Measurements from ENCODE around the gene RPRD1A. TPM values are rescaled to one million over a fixed set of nuclear protein-coding genes. Genes with fewer than 3 reads are reported as not detected.

The RPRD1A gene
- total RNA-seq, 1 donor from 2014 or later, result 44.7 TPM

GRCh38 chr18:35942661-35943060, 124.7 kb downstream of the RPRD1A start:
- no peaks in the 10 kb centered on the region for H3K4me1 ChIP-seq
- no peaks in the 10 kb centered on the region for H3K9me3 ChIP-seq
- DNase-seq (ENCODE audit: extremely low spot score in 2 of 2), result no peak
- no peaks in the 10 kb centered on the region for H3K36me3 ChIP-seq
- no peaks in the 10 kb centered on the region for H3K27me3 ChIP-seq
- H3K4me3 ChIP-seq, result no peak overlapping the region
- no peak for TF ChIP-seq CTCF (IDR thresholded peaks at IDR 0.05)
- TF ChIP-seq POLR2AphosphoS5 (IDR thresholded peaks at IDR 0.05; ENCODE audit: insufficient read depth in 1 of 2, low read depth in 1 of 2), result no peak
- no peak for TF ChIP-seq POLR2A (IDR thresholded peaks at IDR 0.05)
- intact Hi-C loops (cut with DNase I), result no loop called here
- H3K27ac ChIP-seq, result no peak overlapping the region

- TF ChIP-seq CTCF (IDR thresholded peaks at IDR 0.05), result no peak
- TF ChIP-seq POLR2AphosphoS5 (IDR thresholded peaks at IDR 0.05; ENCODE audit: insufficient read depth in 1 of 2, low read depth in 1 of 2), result no peak
- TF ChIP-seq POLR2A (IDR thresholded peaks at IDR 0.05), result no peak
- Histone ChIP-seq H3K36me3 (no peaks in the 10 kb centered on the region), H3K4me3 (no peak overlapping the region), H3K27me3 (no peaks in the 10 kb centered on the region), H3K9me3 (no peaks in the 10 kb centered on the region), H3K27ac (no peak overlapping the region), H3K4me1 (no peaks in the 10 kb centered on the region)
- intact Hi-C loops (cut with DNase I), result no loop called here
- no peak for DNase-seq (ENCODE audit: extremely low spot score in 2 of 2)
These were observed 125.2 kb downstream of the RPRD1A start for GRCh38 chr18:35942133-35942532.

GRCh38 chr18:35941299-35941698, 126.1 kb downstream of the RPRD1A start:
- Histone ChIP-seq H3K27ac (no peak overlapping the region), H3K9me3 (no peaks in the 10 kb centered on the region), H3K27me3 (no peaks in the 10 kb centered on the region), H3K4me3 (no peak overlapping the region), H3K36me3 (no peaks in the 10 kb centered on the region), H3K4me1 (no peaks in the 10 kb centered on the region)
- TF ChIP-seq POLR2AphosphoS5 (IDR thresholded peaks at IDR 0.05; ENCODE audit: insufficient read depth in 1 of 2, low read depth in 1 of 2), result no peak
- TF ChIP-seq CTCF (IDR thresholded peaks at IDR 0.05), result no peak
- TF ChIP-seq POLR2A (IDR thresholded peaks at IDR 0.05), result no peak
- intact Hi-C loops (cut with DNase I), result no loop called here
- DNase-seq (ENCODE audit: extremely low spot score in 2 of 2), result no peak

Other genes starting within 250 kb of the RPRD1A start
- 39.3 TPM for gene SLC39A6, start 61.8 kb upstream of the RPRD1A start, total RNA-seq
- 60.2 TPM for gene ELP2, start 62.3 kb upstream of the RPRD1A start, total RNA-seq
- 2.2 TPM for gene MOCOS, start 119.9 kb upstream of the RPRD1A start, total RNA-seq
- 5.6 TPM for gene FHOD3, start 230.2 kb upstream of the RPRD1A start, total RNA-seq

All from vagina (tissue), 2 donors.